Caki2 (cell line): ENCODE results near the gene ZNF750. TPM values are rescaled to one million over a fixed set of nuclear protein-coding genes. Genes with fewer than 3 reads are reported as not detected.
"Not testable (repeated sequence)": the region's sequence is repeated elsewhere in the genome, so short reads cannot be mapped to it uniquely, and the experiment has no call there.

Experiments used
- DNase-seq: peaks from one replicate; pipeline ENCODE4 v3.0.0-alpha.2; 2015; ENCODE audit warnings: low read depth
- in situ Hi-C: cut with HindIII; loops from 2 replicates; pipeline ENCODE4 v1.10.0; 2016; ENCODE audit warnings: low sequenced_read_pairs, low pct_unique_long_range_greater_than_20kb, mixed read lengths
- total RNA-seq: library from RNA; depleted of rRNA; stranded (reverse); fragments of >200 nt; shearing (Covaris generic); gene quantifications from 2 replicates; pipeline ENCODE4 v1.2.3, GENCODE V29; 2014; ENCODE audit warnings: low replicate concordance; rRNA removed

Gene ZNF750
- total RNA-seq, 1 experiment from 2014 or later, result not detected

DNA sequence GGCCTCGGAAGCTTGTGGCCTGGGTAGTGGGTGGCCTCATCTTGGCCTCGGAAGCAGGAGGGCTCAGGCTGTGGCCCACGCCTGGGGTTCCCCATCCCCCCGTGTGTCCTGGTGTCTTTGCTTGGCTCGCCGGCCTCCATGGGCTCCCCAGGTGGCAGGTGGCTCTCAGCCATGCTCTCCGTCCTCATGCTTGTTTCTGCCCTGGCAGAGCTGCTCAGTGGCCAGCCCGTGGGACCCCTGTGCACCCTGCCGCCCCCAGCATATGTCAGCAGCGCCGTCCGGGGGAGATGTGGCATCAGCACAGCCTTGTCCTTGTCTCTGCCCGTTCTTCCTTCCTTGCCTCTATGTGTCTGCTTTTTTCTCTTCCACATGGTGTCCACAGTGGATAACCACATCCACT lies 49.4 kb downstream of the ZNF750 start:
- no peak for DNase-seq
- in situ Hi-C loops, result no loop called here

DNA sequence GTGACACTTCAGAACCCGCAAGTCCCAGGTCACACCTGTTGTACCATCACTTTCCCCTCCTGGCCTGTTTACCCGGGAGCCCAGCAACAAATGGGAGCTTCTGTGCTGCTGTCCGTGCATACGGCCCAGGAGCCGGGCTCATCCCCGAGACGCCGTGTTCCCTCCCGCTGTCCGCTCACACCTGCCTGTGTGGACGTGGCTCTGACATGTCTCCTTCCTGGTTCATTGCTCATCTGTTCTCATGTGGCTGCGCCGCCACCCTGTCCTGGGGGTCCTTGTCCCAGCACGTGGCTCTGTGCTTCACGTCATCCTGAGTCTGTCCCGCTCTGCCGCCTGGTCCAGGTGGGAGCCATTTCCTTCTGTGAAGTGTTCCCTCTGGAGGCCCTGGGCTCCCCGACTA lies 50.0 kb downstream of the ZNF750 start:
- in situ Hi-C loops, result no loop called here

DNA sequence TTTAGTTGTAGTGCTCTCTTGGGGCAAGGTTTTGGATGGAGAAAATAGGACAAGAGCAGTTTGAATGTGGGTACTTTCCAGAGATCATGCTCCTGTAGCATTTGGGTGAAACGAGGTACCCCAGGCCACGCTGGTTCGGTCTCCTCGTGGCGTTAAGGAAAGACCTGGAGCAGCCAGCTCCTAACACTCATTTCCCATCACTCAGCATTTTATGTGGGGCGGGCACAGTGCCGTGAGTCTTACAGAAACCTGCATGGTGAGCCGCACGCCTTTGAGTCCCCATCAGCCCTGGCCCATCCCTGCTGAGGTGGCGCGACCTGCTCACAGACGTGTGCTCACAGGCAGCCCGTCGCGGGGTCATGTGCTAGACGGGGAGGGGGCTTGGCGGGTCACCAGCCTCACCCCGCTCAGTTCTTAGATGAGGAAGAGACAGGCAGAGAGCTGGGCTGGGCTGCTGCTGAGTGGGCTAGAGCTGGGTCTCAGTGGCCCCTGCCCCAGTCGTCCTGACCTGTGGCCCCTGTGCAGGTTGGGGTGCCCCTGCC lies 50.7 kb downstream of the ZNF750 start:
- in situ Hi-C loops, result no loop called here
- DNase-seq, result no peak

More for the DNA sequence above, 50.0 kb downstream of the ZNF750 start:
- DNase-seq, result no peak

DNA sequence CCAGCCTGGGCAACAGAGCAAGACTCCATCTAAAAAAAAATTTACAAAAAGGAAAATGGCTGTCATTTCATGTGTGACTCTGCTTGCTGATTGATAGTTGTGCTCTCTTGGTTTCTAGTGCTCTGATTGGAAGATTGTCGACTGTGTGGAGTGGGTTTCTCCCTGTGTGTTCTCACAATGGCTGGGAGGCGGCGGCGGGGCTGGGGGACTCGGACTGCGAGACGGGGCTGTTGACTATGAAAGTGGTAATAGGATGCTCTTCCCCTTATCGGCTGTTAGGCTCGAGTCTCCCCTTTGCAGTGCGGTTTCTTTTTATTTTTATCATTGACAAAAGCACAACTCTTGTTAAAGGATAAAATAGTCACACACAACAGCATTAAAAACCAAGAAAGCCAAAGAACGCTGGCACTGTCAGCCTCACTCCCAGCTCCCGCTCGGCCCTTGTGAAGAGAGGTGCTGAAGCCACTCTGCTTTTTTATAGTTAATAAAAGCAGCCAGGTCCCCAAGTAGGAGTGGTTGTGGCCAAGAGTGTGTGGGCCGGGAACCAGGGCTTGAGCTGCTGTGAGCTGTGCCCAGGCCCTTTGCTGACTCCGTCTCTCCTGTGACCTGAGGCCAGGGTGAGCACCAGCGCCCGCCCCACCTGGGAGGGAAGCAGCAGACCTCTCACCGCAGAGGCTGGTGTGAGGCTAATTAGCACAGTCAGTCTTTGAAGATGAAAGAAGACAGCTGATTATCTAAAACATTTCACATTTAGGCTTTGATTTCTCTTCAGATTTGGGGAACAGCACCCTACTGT lies 51.4 kb downstream of the ZNF750 start:
- in situ Hi-C loops, result no loop called here
- no peak for DNase-seq

DNA sequence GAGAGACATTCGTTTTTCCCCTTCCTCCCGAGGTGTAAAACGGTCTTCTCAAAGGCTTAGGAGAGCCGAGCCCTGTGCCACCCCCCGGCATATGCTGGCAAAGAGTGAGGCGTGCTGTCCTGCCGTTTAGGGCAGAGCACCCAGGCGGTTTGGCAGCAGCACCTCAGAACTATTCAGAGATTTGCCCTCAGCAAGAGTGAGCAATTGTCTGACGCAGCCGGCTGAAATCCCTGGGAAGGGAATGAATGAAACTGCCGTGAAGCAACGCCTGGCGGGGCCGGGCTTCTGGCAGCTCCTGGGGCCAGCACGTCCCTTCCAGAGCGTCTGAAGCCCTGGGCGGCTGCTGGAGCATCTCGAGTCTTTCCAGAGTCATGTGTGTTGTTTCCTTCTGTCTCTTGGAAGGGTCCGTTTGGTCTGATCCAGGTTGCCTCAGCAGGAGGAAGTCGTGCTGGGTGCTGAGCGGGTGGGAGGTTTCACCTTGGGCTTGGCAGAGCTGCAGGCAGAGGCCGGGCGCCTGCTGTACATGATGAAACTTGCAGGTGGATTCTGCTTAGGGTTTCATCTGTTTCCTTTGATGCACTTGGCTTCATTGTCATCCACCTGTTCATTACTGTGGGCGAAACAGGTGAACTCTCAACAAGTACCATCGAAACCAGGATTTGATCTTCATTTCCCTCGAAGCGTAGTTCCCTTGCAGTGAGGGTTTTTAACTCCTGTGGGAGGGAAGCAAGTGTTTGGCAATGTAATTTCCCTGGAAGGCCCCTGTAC lies 52.6 kb downstream of the ZNF750 start:
- no peak for DNase-seq
- in situ Hi-C loops, result no loop called here

DNA sequence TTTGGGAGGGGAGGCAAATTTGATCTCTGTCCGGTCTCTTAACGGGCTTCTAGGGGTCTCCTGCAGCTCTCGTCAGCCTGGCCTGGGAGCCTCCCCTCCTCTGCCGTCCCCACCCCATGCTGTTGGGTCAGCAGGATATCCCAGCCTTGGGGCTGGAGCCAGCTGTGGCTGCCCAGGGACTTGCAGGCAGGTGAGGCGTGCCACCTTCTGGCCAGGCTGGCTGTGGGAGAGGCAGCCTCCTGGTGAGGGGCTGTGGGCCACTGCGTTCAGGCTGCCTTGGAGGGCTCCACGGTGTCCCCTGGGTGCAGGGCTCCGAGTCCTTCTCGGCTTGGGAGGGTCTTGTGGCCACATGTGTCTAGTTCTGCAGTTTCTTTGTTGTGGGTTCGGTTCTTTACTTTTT lies 53.4 kb downstream of the ZNF750 start:
- no peak for DNase-seq
- in situ Hi-C loops, result no loop called here

DNA sequence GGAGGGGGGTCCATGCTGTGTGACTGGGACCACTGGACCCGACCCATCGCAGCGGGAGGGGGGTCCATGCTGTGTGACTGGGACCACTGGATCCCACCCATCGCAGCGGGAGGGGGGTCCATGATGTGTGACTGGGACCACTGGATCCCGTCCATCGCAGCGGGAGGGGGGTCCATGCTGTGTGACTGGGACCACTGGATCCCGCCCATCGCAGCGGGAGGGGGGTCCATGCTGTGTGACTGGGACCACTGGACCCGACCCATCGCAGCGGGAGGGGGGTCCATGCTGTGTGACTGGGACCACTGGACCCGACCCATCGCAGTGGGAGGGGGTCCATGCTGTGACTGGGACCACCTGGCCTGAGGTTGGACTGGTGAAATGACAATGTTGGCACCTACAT lies 54.2 kb downstream of the ZNF750 start:
- in situ Hi-C loops, DNase-seq: not testable (repeated sequence)

DNA sequence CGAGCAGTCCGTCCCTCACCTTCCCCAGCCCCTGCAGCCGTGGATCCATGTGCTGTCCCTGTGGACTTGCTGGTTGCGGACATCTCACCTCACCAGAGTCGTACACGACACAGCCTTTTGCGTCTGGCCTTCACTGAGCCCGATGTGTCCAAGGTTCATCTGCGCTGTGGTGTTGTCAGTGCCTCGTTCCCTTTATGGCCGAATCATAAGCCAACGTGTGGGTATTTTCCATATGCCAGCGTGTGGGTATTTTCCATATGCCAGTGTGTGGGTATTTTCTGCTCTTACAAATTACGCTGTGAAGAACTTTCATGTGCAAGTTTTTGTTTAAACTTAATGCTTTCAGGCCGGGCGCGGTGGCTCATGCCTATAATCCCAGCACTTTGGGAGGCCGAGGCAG lies 56.3 kb downstream of the ZNF750 start:
- in situ Hi-C loops, result no loop called here
- DNase-seq, result no peak

DNA sequence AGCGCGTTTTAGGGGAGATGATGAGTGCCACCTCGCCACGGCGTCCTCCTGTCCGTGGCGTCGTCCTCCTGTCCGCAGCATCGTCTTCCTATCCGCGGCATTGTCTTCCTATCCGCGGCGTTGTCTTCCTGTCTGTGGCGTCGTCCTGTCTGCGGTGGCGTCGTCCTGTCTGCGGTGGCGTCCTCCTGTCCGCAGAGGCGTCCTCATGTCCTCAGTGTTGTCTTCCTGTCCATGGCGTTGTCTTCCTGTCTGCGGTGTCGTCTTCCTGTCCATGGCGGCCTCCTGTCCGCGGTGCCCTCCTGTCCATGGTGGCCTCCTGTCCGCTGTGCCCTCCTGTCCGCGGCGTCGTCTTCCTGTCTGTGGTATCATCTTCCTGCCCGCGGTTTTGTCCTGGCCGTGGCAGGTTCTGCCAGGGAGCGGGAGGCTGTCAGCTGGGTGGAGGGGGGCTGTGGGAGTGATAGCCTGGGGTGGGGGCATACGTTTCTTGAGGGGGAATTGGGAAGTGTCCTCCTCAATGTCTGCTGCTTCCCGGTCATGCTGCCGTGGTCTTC lies 57.1 kb downstream of the ZNF750 start:
- DNase-seq, result no peak
- in situ Hi-C loops, result no loop called here

DNA sequence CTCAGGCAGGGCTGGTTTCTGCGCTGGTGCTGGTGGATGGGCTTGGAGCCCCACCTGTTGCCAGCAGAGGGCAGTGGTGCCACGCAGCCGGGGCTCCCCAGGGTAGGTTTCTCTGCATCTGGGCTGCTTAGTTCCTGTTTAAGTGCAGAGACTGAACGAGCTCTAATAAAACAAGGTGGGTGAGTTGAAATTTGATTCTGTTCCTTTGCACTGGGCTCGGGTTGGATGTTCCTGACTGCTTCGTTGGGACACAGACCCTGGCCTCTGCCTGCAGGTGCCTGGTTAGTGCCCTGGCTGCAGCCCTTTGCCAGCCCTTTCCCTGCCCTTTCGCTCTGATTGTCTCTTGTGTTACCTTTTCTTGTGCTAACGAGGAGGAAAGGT lies 57.9 kb downstream of the ZNF750 start:
- DNase-seq, result peak; percentile 64
- in situ Hi-C loops, result no loop called here

DNA sequence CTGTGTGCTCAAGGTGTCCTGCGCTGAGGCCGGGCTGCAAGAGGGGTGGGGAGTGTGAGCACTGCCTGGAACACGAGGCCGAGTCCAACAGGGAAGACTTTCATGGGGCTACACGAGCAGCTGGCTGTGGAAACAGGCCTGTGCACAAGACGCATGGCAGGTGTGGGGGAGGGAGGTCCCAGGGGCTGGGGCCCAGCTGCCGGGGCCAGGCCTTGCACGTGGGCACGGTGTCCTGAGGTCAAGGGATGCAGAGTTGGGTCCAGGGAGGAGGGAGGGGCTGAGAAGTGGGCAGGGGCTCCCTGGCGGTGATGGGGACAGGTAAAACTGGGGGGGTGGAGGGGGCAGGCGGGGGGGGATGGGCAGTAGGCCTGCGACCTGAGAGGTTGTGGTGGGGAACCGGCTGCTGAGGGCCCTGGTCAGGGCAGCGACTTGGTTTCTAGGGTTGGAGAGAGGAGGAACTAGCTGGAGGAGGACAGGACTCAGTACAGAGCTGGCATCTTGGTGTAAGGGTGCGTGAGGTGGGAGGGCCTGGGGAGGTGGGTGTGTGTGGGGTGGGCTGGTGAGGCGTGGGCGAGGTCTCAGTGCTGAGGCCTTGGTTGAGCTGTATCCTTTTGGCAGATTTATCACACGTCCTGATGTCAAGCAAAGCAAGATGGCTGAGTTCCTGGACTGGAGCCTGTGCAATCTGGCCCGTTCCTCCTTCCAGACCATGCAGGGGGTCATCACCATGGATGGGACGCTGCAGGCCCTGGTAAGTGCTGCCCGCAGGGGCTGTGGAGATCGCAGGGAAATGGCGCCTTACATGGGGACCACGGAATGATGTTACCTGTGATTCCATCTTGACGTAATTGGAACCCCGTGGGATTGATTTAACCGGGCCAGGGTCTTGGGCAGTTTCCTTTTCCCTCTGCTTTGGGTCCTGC lies 58.6 kb downstream of the ZNF750 start:
- in situ Hi-C loops, result no loop called here
- DNase-seq, result no peak

DNA sequence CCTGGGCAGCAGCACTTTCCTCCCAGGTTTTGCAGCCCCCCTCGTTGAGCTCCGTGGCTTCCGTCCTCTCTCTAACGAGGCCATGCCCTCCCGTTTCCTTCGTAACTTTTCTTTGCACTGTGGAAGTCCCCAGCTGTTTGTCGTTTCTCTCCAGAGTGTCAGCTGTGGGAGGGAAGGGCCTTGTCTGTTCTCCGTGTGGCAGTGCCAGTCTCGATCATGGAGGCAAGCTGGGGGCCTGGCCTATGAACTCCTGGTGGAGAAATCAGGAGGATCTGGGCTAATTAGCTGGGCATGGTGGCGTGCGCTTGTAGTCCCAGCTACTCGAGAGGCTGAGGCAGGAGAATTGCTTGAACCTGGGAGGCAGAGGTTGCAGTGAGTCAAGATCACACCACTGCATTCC lies 59.6 kb downstream of the ZNF750 start:
- in situ Hi-C loops, result no loop called here
- no peak for DNase-seq

DNA sequence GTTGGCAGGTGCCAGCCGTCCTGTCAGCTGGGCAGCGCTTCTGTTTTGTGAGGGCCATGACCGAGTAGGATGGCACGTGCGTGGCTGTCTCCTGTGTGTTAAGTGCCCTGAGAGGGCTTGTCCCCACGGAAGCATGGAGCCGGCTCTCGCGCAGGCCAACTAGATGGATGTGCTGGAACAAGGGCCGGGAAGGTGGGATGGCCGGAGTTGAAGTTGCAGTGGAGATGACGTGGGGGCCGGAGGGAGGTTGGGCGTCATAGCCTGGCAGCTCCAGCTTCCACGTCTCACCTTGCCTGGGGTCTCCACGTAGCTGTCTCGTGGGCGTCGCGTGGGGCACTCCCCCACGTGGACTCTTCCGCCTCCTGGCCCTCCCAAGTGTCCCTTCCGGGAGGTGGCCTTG lies 60.3 kb downstream of the ZNF750 start:
- no peak for DNase-seq
- in situ Hi-C loops, result no loop called here

Other genes with a start within 250 kb of the ZNF750 start
- 159 and 174 TPM in 2 replicates for gene WDR45B, start 191.6 kb downstream of the ZNF750 start, total RNA-seq
- gene RAB40B, start 141.3 kb downstream of the ZNF750 start, total RNA-seq, result 37.9 and 83.6 TPM in 2 replicates
- 65.9 and 106 TPM in 2 replicates for gene FN3KRP, start 123.3 kb downstream of the ZNF750 start, total RNA-seq
- gene FN3K, start 104.4 kb downstream of the ZNF750 start, total RNA-seq, result 0.98 and 1.1 TPM in 2 replicates
- 88.5 and 138 TPM in 2 replicates for gene TBCD, start 88.0 kb downstream of the ZNF750 start, total RNA-seq
- 23.0 and 32.4 TPM in 2 replicates for gene METRNL, start 239.6 kb upstream of the ZNF750 start, total RNA-seq